ENCODE measurements around the gene TEPSIN. TPM values are rescaled to one million over a fixed set of nuclear protein-coding genes. Genes with fewer than 3 reads are reported as not detected.

Gene TEPSIN
- total and polyA plus RNA-seq, 2 of the 13 experiments (the other 11 are each of a cell fraction or from before 2014, with no cell fraction given) = 16.1 to 18.8 TPM

DNA sequence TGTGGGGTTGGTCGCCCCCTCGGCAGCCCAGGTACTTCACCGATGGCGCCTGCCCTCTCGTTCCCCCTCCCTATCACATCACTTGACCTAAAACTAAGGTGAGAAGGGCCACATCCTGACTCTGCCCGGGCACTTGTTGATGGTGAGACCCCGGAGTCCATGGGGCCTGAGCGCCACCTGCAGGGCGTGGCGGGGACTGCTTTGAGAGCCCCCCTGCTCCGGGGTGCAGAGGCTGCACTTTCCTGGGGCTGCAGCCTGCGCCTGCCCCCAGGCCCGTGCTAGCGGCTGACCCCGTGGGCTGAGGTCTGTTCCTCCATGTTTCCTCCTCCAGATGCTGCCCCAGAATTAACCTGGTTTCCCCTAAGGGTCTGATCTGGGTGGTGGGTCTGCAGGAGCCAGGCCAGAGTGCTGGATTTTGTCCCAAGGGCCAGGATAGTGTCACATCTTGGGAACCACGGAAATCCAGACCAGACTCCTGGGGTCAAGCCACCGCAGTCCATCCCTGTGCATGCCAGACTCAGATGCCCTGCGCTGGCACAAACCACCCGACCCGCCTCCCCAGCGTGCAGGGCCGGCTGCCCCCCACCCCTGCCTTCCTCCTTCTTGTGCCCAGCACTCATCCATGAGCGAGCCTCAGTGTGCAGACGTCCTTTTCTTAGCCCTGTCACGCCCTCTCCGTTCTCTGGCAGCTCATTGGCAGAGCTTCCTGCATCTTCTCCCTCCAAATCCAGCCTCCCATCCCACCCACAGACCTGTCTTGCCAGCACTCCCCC, 3.0 kb upstream of the TEPSIN start (continued):
- TF ChIP-seq FLYWCH1 (CRISPR knock-in tag; IDR thresholded peaks at IDR 0.05) (no peak), ZNF547 (CRISPR knock-in tag; IDR thresholded peaks at IDR 0.05) (no peak), ZMAT3 (CRISPR knock-in tag; conservative IDR thresholded peaks at IDR 0.05) (no peak), SIN3A (IDR thresholded peaks at IDR 0.05; ENCODE audit: borderline replicate concordance, low read depth, low read length) (0 out of 2 replicates have a peak, but pooled peaks have one; percentile 37), SRSF1 (optimal IDR thresholded peaks at IDR 0.05; ENCODE audit: low read depth, low read length) (no peak), AFF4 (CRISPR knock-in tag; IDR thresholded peaks at IDR 0.05) (no peak), ZBTB26 (CRISPR knock-in tag; IDR thresholded peaks at IDR 0.05; ENCODE audit: borderline replicate concordance) (no peak), ZNF746 (CRISPR knock-in tag; IDR thresholded peaks at IDR 0.05) (no peak), REPIN1 (CRISPR knock-in tag; IDR thresholded peaks at IDR 0.05; ENCODE audit: borderline replicate concordance, low read depth) (no peak), FOXJ3 (CRISPR knock-in tag; IDR thresholded peaks at IDR 0.05; ENCODE audit: borderline replicate concordance) (no peak), ATF2 (CRISPR knock-in tag; IDR thresholded peaks at IDR 0.05) (0 out of 2 replicates have a peak, but pooled peaks have one; percentile 16), ARID2 (CRISPR knock-in tag; IDR thresholded peaks at IDR 0.05; ENCODE audit: borderline replicate concordance) (no peak), SCMH1 (CRISPR knock-in tag; IDR thresholded peaks at IDR 0.05; ENCODE audit: borderline replicate concordance) (no peak), ISX (CRISPR knock-in tag; conservative IDR thresholded peaks at IDR 0.05) (no peak), XRCC5 (optimal IDR thresholded peaks at IDR 0.05; ENCODE audit: low read length) (peak; percentile 90), SP140L (CRISPR knock-in tag; IDR thresholded peaks at IDR 0.05; ENCODE audit: borderline replicate concordance) (no peak)
- TF ChIP-seq, protein P1, sequence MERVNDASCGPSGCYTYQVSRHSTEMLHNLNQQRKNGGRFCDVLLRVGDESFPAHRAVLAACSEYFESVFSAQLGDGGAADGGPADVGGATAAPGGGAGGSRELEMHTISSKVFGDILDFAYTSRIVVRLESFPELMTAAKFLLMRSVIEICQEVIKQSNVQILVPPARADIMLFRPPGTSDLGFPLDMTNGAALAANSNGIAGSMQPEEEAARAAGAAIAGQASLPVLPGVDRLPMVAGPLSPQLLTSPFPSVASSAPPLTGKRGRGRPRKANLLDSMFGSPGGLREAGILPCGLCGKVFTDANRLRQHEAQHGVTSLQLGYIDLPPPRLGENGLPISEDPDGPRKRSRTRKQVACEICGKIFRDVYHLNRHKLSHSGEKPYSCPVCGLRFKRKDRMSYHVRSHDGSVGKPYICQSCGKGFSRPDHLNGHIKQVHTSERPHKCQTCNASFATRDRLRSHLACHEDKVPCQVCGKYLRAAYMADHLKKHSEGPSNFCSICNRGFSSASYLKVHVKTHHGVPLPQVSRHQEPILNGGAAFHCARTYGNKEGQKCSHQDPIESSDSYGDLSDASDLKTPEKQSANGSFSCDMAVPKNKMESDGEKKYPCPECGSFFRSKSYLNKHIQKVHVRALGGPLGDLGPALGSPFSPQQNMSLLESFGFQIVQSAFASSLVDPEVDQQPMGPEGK (CRISPR knock-in tag; IDR thresholded peaks at IDR 0.05) = peak; percentile 81
